Forelimb muscle (tissue), 1 donor: ENCODE results near the gene ARHGEF5. TPM values are rescaled to one million over a fixed set of nuclear protein-coding genes. Genes with fewer than 3 reads are reported as not detected.
"Not testable (repeated sequence)": the region's sequence is repeated elsewhere in the genome, so short reads cannot be mapped to it uniquely, and the experiment has no call there.

ENCODE experiments used
- DNase-seq: peaks from one replicate; pipeline ENCODE4 v3.0.0-alpha.2; 2013; ENCODE audit warnings: low read depth
- polyA plus RNA-seq: library from polyadenylated mRNA; unstranded; fragments of 120-200 nt; gene quantifications from one replicate; pipeline ENCODE4 v1.2.1, GENCODE V29; 2013; ENCODE audit not compliant: insufficient read length

Gene ARHGEF5
- 2.5 TPM for polyA plus RNA-seq

DNA sequence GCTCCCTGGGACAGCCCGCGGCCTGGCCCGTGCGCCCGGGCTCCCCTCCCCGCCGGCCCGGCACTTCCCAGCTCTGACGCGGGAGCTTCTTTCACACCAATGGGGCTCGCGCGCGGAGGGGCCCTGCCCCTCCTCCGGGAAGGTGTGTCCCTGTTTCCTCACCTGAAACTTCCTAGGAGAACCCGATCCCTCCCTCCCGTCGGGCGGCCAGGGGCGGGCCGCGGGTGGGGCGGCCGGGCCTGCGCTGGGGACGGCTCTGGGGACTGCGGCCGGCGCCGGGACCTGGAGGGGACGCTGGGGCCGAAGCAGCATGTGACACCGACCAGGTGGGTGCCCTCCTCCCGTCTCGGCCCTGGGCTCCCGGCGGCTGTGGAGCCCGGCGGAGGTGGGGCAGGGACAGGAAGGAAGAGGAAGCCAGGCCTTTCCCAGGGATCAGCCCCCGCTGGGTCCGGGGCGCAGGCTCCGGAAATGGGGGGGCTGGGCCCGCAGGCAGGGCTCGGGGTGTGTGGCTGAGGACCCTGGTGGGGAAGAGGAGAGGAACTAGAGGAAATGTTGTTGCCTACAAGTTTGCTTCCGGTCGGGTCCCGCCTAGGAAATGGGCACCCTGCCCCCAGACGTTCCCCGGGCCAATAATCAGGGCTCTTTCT, at the start of gene ARHGEF5:
ARHGEF5 (plus strand) TSS at position 227 of the 647 bp plus-strand sequence. CDS start 7,268 bp downstream, outside the sequence.
- DNase-seq: not testable (repeated sequence)

DNA sequence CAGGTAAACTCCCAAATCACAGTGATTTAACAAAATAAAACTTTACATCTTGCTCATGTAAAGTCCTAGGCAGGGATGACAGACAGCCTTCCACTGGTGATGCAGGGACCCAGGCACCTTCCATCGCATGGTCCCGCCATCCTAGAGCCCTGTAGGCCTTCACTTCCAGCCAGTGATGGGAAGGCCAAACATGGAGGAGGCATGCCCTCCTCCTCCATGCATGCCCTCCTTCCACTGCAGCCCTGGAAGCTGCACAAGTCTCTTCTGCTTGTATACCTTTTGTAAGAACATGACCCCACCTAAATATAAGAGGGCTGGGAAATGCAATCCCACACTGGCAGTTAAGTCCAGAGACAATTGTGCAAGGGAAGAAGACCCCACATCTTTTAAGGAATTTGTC, 45.5 kb upstream of the ARHGEF5 start:
- DNase-seq: not testable (repeated sequence)

DNA sequence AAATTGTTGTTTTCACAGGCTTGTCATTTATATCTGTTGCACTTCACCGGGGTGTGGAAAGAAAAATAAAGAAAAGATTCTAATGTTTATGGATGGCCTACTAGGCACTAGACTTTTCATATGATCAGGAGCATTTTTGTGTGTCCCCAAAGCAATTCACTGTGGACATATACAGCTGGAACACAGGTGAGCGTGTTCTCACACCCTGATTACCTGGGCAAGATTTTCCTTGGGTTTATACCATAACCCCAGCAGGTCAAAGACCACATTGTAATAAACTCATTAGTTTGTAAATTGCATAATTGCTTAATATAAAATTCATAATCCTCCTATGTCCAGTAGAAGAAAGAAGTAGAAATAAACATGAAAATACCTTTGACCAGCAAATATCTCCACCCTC, 44.0 kb upstream of the ARHGEF5 start:
- DNase-seq: not testable (repeated sequence)

DNA sequence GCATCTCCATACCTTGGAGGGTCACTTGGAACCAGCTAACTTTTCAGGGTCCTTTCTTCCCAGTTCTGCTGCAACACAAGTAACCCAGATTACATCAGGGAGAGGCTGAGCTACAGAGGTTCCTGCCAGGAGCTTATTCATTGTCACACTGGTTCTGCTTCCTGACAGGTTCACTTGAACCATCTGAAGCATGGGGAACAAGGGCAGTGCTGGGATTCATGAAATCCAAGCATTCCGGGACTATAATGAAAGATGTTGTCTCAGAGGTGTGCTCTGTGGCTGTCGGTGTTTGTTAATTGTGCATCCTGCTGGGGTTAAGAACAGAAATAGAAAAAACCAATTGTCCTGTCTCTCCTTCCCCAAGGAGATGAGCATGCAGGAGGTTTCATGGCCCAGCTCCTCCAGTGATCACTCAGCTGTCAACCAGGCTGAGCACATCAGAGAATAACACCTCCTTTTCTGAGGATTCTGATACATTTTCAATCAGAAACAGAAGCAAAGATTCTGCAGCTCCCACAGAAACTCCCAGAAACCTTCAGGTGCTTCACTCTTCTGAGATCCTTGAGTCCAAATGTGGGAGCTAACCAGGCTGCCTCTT, 43.2 kb upstream of the ARHGEF5 start, which contains the start of gene OR2A1:
OR2A1 (plus strand) TSS at position 548 of the 598 bp plus-strand sequence. CDS start 5,706 bp downstream, outside the sequence.
- not testable (repeated sequence) for DNase-seq

DNA sequence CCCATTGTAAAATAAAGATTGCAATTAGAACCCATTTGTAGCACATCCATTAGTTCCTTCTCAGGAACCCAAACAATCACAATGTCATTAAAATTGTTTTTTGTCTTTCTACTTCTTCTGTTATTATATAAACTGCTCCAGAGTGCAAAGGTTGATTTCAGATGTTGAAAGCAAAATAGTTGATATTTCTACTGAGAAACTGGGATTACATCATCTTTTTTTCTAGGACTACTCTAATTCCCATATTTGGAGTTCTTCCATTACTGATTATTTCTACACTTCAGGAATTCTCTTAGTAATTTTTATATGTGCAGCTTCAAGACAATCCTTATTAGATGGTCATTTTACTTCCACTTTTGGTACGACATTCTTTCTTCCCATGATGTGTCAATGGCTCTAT, 37.7 kb upstream of the ARHGEF5 start:
- not testable (repeated sequence) for DNase-seq

DNA sequence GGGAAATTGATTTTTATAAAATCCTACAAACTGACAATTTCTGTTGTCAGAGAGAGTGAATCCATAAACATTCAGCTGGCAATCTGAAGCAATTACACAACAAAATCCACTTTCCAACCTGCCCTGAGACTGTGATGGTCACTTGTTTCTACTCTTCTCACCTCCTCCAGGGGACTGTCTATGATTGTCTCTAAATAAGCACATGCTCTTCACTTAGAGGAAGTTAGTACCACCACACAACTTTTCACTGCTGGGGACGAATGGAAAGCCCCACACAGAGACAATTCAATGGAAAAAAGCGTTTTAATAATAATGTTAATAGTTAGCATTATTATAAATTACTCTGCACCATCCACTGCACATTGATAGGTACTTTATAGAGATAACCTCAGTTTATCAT, 35.7 kb upstream of the ARHGEF5 start:
- DNase-seq: not testable (repeated sequence)

DNA sequence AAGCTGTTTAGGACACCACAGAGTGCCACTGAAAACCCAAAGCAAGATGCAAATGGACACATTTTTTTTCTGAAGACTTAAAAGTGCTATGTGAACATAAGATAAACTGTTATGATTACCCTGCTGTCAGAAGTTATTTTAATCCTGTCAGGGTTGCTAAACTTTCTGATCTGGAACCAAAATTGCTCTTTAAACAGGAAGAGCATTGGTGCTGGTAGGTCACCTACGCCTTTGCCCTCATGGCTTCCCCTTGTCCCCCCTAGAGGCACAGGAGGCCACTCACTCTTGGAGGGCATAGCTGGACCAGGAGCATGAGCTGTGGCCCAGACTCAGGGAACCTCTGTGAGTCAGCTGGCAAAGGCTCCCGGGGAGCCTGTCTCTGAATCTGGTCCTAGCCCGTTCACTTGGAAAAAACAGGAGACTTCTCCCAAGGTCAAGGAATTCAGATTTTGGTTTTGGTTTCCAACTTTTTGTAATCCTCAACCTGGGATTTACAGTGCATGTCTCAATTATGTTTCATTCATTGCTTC, 33.5 kb upstream of the ARHGEF5 start:
- not testable (repeated sequence) for DNase-seq

DNA sequence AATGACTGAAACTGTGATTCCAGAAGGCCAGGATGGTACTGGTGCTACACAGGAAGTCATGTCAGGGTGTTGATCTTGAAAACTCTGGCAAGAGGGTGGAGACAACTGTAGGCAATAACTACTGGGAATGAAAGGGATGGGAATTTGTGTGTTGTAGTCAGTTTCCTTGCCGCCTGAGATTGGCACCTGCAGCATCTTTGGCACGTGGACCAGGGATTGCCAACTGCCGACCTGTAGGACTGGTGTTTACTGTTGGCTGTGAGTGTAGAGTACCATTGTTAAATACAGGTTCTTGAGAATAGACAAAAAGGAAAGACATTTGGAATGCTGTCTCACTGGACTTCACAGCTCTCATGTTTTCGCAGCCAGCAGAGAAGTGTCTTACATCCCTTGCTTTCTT, 31.8 kb upstream of the ARHGEF5 start:
- DNase-seq: not testable (repeated sequence)

DNA sequence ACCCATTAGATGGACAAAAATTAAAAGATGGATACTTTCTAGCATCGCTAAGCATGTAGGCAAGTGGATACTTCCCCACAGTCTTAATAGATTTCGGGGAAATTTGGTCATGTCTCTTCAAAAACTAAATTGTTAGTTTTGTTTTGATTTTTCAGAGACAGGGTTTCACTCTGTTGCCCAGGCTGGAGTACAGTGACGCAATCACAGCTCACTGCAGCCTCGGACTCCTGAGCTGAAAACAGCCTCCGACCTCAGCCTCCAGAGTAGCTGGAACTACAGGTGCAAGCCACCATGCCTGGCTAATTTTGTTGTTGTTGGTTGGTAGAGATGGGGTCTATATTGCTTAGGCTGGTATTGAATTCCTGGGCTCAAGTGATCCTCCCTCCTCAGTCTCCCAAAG, 29.3 kb upstream of the ARHGEF5 start:
- not testable (repeated sequence) for DNase-seq

DNA sequence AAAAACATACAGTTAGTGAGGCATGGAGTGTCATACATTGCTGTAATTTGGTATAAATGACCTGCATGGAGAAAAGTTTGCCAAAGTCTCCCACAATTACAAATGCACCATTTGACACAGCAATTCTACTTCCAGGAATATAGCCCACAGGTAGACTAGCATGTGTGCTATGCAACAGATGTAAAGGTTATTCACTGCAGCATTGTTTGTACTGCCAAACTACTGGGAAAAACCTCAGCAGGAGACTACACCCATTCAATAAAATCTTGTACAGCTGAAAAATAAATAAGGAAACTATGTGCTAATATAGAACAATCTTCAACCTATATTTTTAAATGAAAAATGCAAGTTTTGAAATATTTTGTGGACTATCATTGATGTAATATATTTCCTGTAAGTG, 25.2 kb upstream of the ARHGEF5 start:
- DNase-seq: not testable (repeated sequence)

DNA sequence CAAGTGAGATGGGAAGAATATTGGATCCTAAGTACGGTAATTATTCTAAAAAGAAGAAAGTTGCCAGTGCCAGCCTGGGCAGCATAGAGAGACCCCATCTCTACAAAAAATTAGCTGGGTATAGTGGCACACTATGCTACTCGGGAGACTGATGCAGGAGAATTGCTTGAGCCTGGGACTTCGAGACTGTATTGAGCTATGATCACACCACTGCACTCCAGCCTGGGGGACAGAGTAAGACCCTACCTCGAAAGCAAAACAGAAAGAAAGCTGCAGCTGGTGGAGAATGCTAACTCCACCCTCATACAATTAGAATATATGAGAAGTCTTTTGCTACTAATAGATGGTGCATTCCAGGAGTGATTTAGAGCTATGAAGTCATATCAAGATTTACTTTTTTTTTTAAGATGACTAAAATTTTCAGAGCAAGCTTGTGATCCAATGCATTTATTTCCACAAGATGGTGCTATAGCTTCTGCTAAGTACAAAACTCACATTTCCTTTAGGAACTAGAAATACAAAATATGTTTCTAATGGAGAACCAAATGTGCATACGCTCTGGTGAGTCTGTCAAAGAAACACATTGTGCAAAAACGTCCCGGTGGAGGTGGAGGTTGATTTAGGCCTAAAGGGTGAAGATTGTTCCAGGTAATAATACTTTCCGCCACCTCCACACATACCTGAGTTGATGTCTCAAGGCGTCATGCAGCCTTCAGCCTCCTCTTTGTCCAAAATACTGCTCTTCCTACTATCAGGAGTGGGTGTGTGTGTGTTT, 23.8 kb upstream of the ARHGEF5 start:
- not testable (repeated sequence) for DNase-seq

DNA sequence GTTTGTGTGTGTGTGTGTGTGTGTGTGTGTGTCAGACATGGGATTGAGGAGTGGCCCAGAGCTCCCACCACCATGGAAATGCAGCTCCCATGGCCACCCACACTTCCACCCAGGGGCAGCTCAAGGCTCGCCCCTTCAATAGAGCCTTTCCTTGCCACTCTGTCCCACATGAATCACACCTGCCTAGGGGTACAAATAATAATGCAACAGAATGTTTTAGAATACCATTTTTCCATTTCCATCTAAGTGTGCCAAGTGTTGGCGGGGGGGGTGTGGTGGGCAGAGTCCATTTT, 23.3 kb upstream of the ARHGEF5 start:
- not testable (repeated sequence) for DNase-seq

DNA sequence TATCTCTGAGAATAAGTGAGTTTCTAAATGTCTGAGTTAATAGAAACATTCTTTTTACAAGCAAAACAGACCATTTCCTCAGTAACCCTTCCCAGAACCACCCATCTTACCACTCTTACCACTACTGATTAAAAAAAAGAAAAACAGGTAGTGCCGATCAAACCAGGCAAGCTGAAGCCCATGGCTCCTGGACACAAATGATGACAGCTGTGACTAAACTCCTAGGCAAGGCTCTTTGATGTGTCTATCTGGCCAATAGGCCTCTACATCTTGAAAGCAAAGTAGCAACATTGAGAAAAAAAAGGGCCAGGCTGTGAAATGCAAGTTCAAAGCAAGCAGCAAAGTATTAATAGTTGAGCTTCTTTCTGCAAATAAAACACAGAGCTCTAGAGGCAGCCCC, 6.6 kb upstream of the ARHGEF5 start:
- DNase-seq: not testable (repeated sequence)

DNA sequence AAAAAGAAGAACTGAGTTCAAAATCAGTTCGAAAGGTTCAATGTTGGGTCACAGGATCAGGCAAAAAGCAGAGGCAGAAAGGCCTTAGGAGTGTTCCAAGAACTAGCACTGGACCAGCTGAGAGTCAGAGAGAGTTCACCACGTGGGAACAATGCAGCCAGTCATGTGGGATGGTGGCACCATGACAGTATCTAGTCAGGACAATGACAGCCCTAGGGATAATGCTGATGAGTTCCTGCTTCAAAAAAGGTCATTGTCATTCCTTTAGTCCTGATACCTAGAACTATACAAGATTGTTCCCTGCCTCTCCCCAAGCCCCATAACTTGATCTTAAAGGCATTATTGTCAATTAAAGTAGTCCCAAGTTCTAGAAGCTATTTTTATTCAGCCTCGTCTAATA, 3.5 kb upstream of the ARHGEF5 start:
- not testable (repeated sequence) for DNase-seq

DNA sequence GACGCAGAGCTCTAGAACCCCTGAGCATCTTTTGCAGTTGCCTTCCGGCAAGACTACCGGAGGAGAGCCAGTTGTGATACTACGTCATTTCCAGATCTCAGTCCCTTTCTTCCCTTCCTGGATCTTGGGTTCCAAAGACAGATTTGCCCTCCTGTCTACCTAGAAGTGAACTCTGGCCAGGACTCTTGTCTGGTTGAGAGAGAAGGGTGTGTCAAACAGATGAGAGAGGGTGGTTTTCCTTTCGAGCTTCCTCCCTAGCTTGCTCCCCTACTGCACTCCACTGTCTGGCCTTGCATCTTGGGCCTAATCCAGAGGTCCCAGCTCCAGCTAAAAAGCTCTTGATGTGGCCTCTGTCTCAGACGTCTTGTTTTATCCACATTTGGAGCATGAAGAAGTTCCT, 983 bp downstream of the ARHGEF5 start:
- DNase-seq: not testable (repeated sequence)

DNA sequence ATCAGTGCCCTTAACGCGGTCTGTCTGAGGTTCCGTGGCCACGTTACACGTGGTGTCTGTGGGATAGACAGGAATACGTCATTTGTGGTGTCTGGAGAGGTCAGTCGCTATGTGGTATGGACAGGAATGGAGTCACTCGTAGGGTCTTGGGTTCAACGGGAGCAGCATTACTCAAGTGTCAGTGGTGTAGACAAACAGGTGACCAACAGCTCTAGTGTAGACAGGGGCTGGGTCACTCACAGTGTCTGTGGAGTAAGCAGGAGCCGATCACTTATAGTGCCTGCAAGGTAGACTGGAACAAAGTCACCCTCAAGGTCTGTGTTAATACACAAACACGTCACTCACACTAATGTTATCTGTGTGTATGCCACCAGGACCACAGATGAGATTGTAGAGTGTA, 1.7 kb downstream of the ARHGEF5 start:
- not testable (repeated sequence) for DNase-seq

DNA sequence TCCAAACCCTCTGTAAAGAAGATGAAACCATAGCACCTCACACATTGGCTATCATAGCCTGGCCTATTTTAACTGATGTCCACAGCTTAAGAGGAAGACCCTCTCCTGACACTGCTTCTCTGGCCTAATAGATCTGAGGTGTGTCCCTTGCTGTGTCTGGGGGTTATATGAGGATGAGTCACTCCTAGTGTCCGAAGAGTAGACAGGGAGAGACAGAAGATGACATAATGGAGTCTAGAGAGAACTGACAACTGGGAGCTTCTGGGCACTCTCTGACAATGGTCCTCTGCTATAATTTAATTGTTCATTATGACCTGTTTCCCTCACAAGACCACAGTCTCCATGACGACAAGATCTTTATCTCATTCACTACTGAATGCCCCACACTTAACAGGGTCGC, 6.9 kb downstream of the ARHGEF5 start:
- DNase-seq: not testable (repeated sequence)

DNA sequence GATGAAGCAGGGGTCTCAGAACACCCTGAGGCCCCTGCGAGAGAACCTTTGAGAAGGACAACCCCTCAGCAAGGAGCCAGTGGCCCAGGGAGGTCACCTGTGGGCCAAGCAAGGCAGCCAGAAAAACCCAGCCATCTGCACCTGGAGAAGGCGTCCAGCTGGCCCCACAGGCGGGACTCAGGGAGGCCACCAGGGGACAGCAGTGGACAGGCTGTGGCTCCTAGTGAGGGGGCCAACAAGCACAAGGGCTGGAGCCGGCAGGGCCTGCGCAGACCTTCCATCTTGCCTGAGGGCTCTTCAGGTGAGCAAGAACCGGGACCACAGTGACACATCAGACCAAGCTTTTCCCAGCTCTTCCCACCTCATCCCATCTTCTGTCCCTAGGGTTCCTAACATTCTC, 10.3 kb downstream of the ARHGEF5 start:
- DNase-seq: not testable (repeated sequence)

DNA sequence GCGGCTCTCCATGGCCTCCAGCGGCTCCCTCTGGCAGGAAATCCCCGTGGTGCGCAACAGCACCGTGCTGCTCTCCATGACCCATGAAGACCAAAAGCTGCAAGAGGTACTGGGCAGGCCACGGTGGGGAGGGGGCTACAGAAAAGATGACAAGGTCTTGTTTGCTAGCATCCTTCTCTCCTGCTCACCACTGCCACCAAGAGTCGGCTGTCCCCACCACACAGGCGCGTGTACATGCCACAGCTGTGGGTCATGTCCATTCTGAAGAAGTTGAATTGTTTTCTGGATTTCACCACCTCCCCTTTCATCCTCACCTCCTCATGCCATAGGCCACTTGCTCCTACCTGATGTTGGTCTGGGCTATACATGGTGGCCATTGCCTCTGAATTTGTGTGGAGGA, 12.0 kb downstream of the ARHGEF5 start:
- DNase-seq: not testable (repeated sequence)

DNA sequence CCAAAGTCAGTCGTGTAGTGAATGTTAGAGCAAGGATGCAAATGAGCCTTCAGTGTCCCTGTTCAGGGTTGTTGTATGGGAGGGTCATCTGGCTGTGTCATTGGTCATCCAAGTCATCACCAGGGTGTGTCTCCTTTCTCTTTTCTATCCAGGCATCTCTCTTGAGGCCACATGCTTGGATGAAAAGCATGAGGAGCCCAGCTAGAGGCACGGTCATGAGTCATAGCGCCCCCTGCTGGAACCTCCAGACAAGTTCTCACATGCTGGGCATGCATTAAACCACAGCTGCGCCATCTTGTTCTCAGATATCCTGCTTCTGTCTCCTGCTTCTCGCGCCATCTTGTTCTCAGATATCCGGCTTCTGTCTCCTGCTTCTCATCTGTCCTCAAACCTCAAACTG, 14.0 kb downstream of the ARHGEF5 start:
- DNase-seq: not testable (repeated sequence)

DNA sequence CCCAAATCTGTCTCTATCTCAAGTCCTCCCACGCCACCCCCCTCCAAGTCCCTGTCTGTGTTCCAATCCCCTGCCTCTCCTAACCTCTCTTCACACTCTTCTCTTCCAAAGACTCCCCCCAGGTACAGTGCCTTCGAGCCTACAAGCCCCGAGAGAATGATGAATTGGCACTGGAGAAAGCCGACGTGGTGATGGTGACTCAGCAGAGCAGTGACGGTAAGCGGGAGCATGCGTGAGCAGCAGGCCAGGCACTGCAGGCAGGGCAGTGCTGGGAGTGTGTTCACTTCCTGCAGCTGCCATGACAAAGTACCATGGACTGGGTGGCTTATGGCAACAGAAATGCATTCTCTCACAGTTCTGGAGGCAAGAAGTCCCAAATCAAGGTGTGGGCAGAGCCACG, 23.4 kb downstream of the ARHGEF5 start:
- no peak for DNase-seq

DNA sequence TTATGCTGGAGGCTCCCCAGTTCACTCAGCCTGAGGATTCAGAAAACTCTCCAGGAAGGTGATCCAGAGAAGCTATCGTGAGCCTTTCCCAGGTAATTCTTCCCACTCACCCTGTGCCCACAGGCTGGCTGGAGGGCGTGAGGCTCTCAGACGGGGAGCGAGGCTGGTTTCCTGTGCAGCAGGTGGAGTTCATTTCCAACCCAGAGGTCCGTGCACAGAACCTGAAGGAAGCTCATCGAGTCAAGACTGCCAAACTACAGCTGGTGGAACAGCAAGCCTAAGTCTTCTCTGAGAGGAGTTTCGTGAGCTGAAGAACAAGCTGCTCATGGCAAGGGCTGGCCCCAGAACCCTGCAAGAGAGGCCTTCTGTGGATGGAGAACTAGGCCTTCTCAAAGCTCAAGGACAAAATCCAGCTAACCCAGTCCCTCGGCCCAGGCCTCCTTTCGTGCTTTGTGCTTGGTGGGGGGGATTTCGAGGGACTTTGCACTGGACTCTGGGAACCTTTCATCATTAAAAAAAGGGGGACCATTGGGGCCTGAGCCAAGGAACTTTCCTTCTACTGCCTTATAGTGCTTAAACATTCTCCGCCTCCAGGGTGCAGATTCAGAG, 24.7 kb downstream of the ARHGEF5 start:
- no peak for DNase-seq
